ENCODE data around the gene CDK10. TPM values are rescaled to one million over a fixed set of nuclear protein-coding genes. Genes with fewer than 3 reads are reported as not detected.

Gene CDK10
- total RNA-seq, 4 donors from 2014 or later = 20.8 to 45.1 (median 25.7) TPM

- no peak for TF ChIP-seq EP300 (IDR thresholded peaks at IDR 0.05)
- TF ChIP-seq CTCF (IDR thresholded peaks at IDR 0.05) = no peak
- no peak for TF ChIP-seq POLR2A (IDR thresholded peaks at IDR 0.05; ENCODE audit: low read depth)
- no peak for TF ChIP-seq POLR2AphosphoS5 (IDR thresholded peaks at IDR 0.05)
- Histone ChIP-seq H3K27ac (replicated peaks in 1 of 4) (no peak overlapping the region), H3K4me3 (no peak overlapping the region), H3K4me1 (peaks cover 10 to 34% (median 32%) of the 10 kb centered on the region in 4 donors), H3K27me3 (no peaks in the 10 kb centered on the region), H3K9me3 (no peaks in the 10 kb centered on the region), H3K36me3 (peaks cover 0 to 5% (median 0%) of the 10 kb centered on the region in 4 donors)
- no peak for DNase-seq (ENCODE audit: extremely low spot score)
- 57% methylated on average over 15 of the region's 15 CpGs for WGBS
- intact Hi-C loops (cut with DNase I) = loop anchor here (10.0 kb wide), 1 partner anchor 160 kb away; no protein-coding TSS in a partner anchor
These were observed 18.5 kb downstream of the CDK10 start for GRCh38 chr16:89705006-89705405.

GRCh38 chr16:89706518-89707260, 20.2 kb downstream of the CDK10 start:
- no peak for TF ChIP-seq POLR2A (IDR thresholded peaks at IDR 0.05; ENCODE audit: low read depth)
- no peak for TF ChIP-seq POLR2AphosphoS5 (IDR thresholded peaks at IDR 0.05)
- 85% methylated on average over 10 of the region's 14 CpGs for WGBS
- H3K4me1 ChIP-seq = peaks cover 0 to 26% (median 21%) of the 10 kb centered on the region in 4 donors
- peaks cover 0 to 2% (median 0%) of the 10 kb centered on the region in 4 donors for H3K27me3 ChIP-seq
- peaks cover 0 to 7% (median 2%) of the 10 kb centered on the region in 4 donors for H3K36me3 ChIP-seq
- no peak for DNase-seq (ENCODE audit: extremely low spot score)
- intact Hi-C loops (cut with DNase I) = loop anchor here (10.0 kb wide), 1 partner anchor 158 kb away; no protein-coding TSS in a partner anchor
- no peaks in the 10 kb centered on the region for H3K9me3 ChIP-seq
- no peak overlapping the region for H3K4me3 ChIP-seq
- H3K27ac ChIP-seq (replicated peaks in 1 of 4) = no peak overlapping the region

DNA sequence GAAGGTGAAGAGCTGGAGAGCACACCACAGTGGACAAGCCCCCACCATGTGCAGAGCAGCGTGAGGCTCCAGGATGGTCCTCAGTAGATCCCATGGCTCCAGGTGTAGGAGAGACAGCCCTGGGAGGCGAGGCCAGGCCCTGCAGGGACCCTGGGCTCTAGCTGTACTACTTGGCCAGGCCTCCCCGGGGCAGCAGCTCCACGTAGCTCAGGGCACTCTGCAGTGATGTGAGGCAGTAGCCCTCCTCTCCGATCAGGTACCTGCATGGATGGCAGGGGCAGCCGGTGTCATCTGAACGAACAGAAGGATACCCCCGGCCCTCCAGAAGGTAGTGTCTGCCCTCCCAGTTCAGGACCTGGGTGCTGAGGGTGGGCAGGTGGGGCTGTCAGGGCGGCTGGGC, 21.2 kb downstream of the CDK10 start:
- H3K36me3 ChIP-seq = peaks cover 0 to 7% (median 2%) of the 10 kb centered on the region in 4 donors
- H3K4me3 ChIP-seq = no peak overlapping the region
- TF ChIP-seq POLR2A (IDR thresholded peaks at IDR 0.05; ENCODE audit: low read depth) = no peak
- TF ChIP-seq EP300 (IDR thresholded peaks at IDR 0.05) = no peak
- no peak for TF ChIP-seq POLR2AphosphoS5 (IDR thresholded peaks at IDR 0.05)
- TF ChIP-seq CTCF (IDR thresholded peaks at IDR 0.05) = no peak
- peaks cover 0 to 13% (median 3%) of the 10 kb centered on the region in 4 donors for H3K27me3 ChIP-seq
- intact Hi-C loops (cut with DNase I) = loop anchor here (10.0 kb wide), 1 partner anchor 157 kb away; no protein-coding TSS in a partner anchor
- H3K9me3 ChIP-seq = no peaks in the 10 kb centered on the region
- 83% methylated on average over 9 of the region's 9 CpGs for WGBS
- H3K27ac ChIP-seq (replicated peaks in 1 of 4) = no peak overlapping the region
- no peak for DNase-seq (ENCODE audit: extremely low spot score)
- H3K4me1 ChIP-seq = peaks cover 0 to 28% (median 22%) of the 10 kb centered on the region in 4 donors

GRCh38 chr16:89708481-89708931, 22.0 kb downstream of the CDK10 start:
- DNase-seq (ENCODE audit: extremely low spot score) = no peak
- intact Hi-C loops (cut with DNase I) = loop anchor here (10.0 kb wide), 1 partner anchor 156 kb away; no protein-coding TSS in a partner anchor
- H3K27me3 ChIP-seq = peaks cover 0 to 18% (median 3%) of the 10 kb centered on the region in 4 donors
- WGBS = 100% methylated on average over 2 of the region's 19 CpGs
- H3K4me1 ChIP-seq = peaks cover 0 to 28% (median 22%) of the 10 kb centered on the region in 4 donors
- no peak for TF ChIP-seq EP300 (IDR thresholded peaks at IDR 0.05)
- TF ChIP-seq CTCF (IDR thresholded peaks at IDR 0.05) = no peak
- TF ChIP-seq POLR2AphosphoS5 (IDR thresholded peaks at IDR 0.05) = no peak
- no peak for TF ChIP-seq POLR2A (IDR thresholded peaks at IDR 0.05; ENCODE audit: low read depth)
- no peaks in the 10 kb centered on the region for H3K9me3 ChIP-seq
- H3K27ac ChIP-seq (replicated peaks in 1 of 4) = no peak overlapping the region
- no peak overlapping the region for H3K4me3 ChIP-seq
- peaks cover 0 to 7% (median 2%) of the 10 kb centered on the region in 4 donors for H3K36me3 ChIP-seq

DNA sequence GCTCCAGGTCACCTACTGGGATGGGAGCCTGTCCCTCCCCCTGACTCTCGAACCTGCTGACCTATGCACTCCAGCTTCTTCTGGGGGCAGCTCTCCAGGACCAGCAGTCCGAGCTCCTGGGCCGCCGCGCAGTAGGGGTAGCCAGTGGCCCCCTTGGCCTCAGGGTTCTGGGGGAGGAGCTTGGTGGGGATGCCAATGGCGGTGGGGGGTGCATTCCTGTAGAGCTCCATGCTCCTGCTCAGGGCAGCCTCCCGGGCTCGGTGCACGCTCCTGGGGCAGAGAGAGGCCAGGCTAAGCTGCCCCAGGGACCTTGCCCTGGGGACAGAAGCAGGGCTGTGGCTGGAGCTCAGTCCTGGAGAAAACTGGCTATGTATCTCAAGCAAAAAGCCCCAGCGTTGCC, 22.7 kb downstream of the CDK10 start:
- TF ChIP-seq POLR2AphosphoS5 (IDR thresholded peaks at IDR 0.05) (no peak), POLR2A (IDR thresholded peaks at IDR 0.05; ENCODE audit: low read depth) (no peak), EP300 (IDR thresholded peaks at IDR 0.05) (no peak), CTCF (IDR thresholded peaks at IDR 0.05) (no peak)
- intact Hi-C loops (cut with DNase I) = loop anchor here (10.0 kb wide), 1 partner anchor 156 kb away; no protein-coding TSS in a partner anchor
- Histone ChIP-seq H3K27me3 (peaks cover 0 to 18% (median 3%) of the 10 kb centered on the region in 4 donors), H3K27ac (replicated peaks in 1 of 4) (no peak overlapping the region), H3K4me3 (no peak overlapping the region), H3K9me3 (no peaks in the 10 kb centered on the region), H3K4me1 (peaks cover 0 to 28% (median 22%) of the 10 kb centered on the region in 4 donors), H3K36me3 (peaks cover 0 to 7% (median 2%) of the 10 kb centered on the region in 4 donors)
- WGBS = 80% methylated on average over 9 of the region's 10 CpGs
- DNase-seq (ENCODE audit: extremely low spot score) = no peak

All from esophagus muscularis mucosa (tissue), 4 donors.